Measurements from ENCODE around the gene MAP2K5. TPM values are rescaled to one million over a fixed set of nuclear protein-coding genes. Genes with fewer than 3 reads are reported as not detected.

MAP2K5 gene
- total RNA-seq, 1 donor from 2014 or later, result 26.1 TPM

DNA sequence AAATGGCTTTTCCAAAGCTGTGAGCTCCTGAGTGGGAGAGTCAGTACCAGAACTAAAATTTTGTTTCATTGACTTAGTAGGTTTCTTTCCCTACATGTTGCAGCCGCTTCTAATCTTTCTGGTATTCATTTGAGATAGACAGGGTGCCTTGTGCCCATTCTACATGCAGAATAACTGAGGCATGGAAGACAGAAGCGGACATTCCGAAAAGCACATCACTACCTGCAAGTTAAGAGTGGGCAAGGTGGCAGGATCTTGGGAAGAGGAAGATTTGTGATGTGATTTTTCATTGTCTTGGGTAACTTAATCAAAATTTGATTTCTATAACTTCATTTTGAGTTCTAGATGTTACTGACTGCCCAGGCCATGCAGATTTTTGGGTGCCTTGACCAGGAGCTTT, 2.0 kb downstream of the MAP2K5 start:
- Mint-ChIP-seq H3K27ac (ENCODE audit: unreplicated experiment) (no peak overlapping the region), H3K27me3 (ENCODE audit: unreplicated experiment) (no peaks in the 10 kb centered on the region), H3K9me3 (ENCODE audit: unreplicated experiment) (no peaks in the 10 kb centered on the region), H3K4me1 (ENCODE audit: unreplicated experiment) (peaks cover 49% of the 10 kb centered on the region), H3K36me3 (ENCODE audit: unreplicated experiment) (peaks cover 8% of the 10 kb centered on the region), H3K4me3 (ENCODE audit: unreplicated experiment) (peak overlapping the region; percentile 3)
- no peak for DNase-seq (ENCODE audit: extremely low spot score, unreplicated experiment)
- TF ChIP-seq, protein P1, sequence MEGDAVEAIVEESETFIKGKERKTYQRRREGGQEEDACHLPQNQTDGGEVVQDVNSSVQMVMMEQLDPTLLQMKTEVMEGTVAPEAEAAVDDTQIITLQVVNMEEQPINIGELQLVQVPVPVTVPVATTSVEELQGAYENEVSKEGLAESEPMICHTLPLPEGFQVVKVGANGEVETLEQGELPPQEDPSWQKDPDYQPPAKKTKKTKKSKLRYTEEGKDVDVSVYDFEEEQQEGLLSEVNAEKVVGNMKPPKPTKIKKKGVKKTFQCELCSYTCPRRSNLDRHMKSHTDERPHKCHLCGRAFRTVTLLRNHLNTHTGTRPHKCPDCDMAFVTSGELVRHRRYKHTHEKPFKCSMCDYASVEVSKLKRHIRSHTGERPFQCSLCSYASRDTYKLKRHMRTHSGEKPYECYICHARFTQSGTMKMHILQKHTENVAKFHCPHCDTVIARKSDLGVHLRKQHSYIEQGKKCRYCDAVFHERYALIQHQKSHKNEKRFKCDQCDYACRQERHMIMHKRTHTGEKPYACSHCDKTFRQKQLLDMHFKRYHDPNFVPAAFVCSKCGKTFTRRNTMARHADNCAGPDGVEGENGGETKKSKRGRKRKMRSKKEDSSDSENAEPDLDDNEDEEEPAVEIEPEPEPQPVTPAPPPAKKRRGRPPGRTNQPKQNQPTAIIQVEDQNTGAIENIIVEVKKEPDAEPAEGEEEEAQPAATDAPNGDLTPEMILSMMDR (IDR thresholded peaks at IDR 0.05), result no peak

DNA sequence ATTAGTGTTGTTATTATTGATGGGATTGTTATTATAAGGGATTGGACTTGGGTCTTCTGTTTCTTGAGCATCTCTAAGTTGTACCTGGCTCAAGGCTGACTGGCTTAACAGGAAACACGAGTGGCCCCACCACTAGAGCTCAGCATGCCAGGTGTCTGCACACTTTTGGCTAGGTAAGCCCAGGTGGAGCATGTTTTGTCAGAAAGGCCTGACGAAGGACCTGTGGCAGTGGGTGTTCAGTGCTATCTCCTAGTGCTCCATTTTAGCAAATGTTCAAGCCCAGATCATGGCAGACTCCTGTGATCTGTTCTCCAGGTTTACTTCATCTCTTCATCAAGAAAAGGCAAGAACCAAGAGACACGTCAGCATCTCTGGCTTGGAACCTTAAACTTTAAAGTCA, 3.4 kb downstream of the MAP2K5 start:
- Mint-ChIP-seq H3K4me3 (ENCODE audit: unreplicated experiment) (no peak overlapping the region), H3K4me1 (ENCODE audit: unreplicated experiment) (peaks cover 61% of the 10 kb centered on the region), H3K27me3 (ENCODE audit: unreplicated experiment) (no peaks in the 10 kb centered on the region), H3K9me3 (ENCODE audit: unreplicated experiment) (no peaks in the 10 kb centered on the region), H3K36me3 (ENCODE audit: unreplicated experiment) (peaks cover 8% of the 10 kb centered on the region), H3K27ac (ENCODE audit: unreplicated experiment) (no peak overlapping the region)
- TF ChIP-seq, protein P1 (IDR thresholded peaks at IDR 0.05), result no peak
- no peak for DNase-seq (ENCODE audit: extremely low spot score, unreplicated experiment)

DNA sequence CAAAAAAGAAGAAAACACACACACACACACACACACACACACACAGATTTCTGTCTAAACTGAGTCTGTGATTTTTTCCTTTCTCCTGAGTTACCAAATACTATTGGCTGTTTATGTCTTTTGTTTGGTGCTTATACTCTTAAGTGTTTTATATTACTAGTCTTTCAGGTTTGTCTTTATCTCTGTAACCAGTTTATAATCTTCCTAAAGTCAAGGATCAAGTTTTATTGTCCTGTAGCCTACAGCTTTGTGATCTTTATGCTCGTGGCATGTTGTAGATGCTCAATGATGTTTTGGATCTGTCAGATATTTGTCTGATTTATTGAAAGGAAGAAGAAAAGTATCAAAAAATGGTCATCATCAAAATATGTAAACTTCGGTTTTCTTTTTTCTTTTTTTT, 4.6 kb downstream of the MAP2K5 start:
- peaks cover 52% of the 10 kb centered on the region for H3K4me1 Mint-ChIP-seq (ENCODE audit: unreplicated experiment)
- no peak overlapping the region for H3K27ac Mint-ChIP-seq (ENCODE audit: unreplicated experiment)
- TF ChIP-seq, protein P1 (IDR thresholded peaks at IDR 0.05), result no peak
- no peak overlapping the region for H3K4me3 Mint-ChIP-seq (ENCODE audit: unreplicated experiment)
- DNase-seq (ENCODE audit: extremely low spot score, unreplicated experiment), result no peak
- H3K9me3 Mint-ChIP-seq (ENCODE audit: unreplicated experiment), result no peaks in the 10 kb centered on the region
- peaks cover 12% of the 10 kb centered on the region for H3K36me3 Mint-ChIP-seq (ENCODE audit: unreplicated experiment)
- H3K27me3 Mint-ChIP-seq (ENCODE audit: unreplicated experiment), result no peaks in the 10 kb centered on the region

DNA sequence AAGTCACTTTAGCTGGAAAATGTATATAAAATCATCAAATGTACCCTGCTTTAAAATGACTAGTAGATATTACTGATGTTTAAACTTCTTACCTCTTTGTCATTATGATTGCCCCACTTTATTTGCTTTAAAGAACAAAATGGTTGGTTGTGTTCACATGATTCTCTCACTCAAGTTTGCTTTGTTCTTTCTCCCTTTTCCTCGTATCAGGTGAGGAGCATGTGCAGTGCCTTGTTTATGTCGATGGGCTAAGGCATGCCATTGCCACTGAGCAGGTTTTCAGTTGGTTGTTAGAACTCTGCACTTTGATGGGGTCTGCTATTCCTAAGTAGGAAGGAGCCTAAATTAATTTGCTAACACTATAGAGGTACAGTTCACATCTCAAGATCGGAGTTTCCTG, 5.3 kb downstream of the MAP2K5 start:
- Mint-ChIP-seq H3K4me1 (ENCODE audit: unreplicated experiment) (peaks cover 52% of the 10 kb centered on the region), H3K36me3 (ENCODE audit: unreplicated experiment) (peaks cover 12% of the 10 kb centered on the region), H3K27me3 (ENCODE audit: unreplicated experiment) (no peaks in the 10 kb centered on the region), H3K27ac (ENCODE audit: unreplicated experiment) (peak overlapping the region; percentile 74), H3K4me3 (ENCODE audit: unreplicated experiment) (no peak overlapping the region), H3K9me3 (ENCODE audit: unreplicated experiment) (no peaks in the 10 kb centered on the region)
- TF ChIP-seq, protein P1 (IDR thresholded peaks at IDR 0.05), result no peak
- DNase-seq (ENCODE audit: extremely low spot score, unreplicated experiment), result no peak

DNA sequence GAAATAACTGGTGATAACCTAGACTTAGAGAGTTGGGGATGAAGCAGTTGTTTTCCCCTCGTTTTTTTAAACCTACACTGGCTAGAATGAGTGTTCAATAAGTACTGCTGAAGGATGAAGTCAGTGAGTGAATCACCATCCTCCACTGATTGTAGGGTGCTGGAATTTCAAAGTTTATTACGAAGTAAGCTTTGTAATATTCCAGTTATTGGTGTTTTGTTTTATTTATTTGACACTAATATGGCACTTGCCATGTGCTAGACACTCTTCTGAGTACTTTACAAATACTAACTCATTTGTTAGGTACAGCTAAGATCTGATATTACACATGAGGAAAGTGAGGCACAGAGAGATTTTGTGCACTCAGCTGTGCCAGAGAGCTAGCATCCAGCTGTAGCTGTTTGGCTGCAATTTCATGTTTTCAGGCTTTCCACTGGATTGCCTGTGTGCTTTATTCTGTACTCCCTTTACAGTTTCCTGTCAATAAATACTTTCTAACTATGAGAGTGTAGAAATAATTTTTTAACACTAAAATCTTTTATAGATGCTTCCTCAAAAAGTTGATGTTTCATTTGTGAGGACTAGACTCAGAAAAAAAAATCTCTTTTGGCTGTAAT, 5.8 kb downstream of the MAP2K5 start:
- no peaks in the 10 kb centered on the region for H3K9me3 Mint-ChIP-seq (ENCODE audit: unreplicated experiment)
- H3K27me3 Mint-ChIP-seq (ENCODE audit: unreplicated experiment), result no peaks in the 10 kb centered on the region
- DNase-seq (ENCODE audit: extremely low spot score, unreplicated experiment), result no peak
- peak overlapping the region; percentile 63 for H3K4me3 Mint-ChIP-seq (ENCODE audit: unreplicated experiment)
- peaks cover 48% of the 10 kb centered on the region for H3K4me1 Mint-ChIP-seq (ENCODE audit: unreplicated experiment)
- TF ChIP-seq, protein P1 (IDR thresholded peaks at IDR 0.05), result no peak
- H3K27ac Mint-ChIP-seq (ENCODE audit: unreplicated experiment), result peak overlapping the region; percentile 90
- peaks cover 12% of the 10 kb centered on the region for H3K36me3 Mint-ChIP-seq (ENCODE audit: unreplicated experiment)

Data from osteocyte (in vitro differentiated cells).